PC-3 (cell line): ENCODE data around the gene TNIP1. TPM values are rescaled to one million over a fixed set of nuclear protein-coding genes. Genes with fewer than 3 reads are reported as not detected.

ENCODE experiments used
- ATAC-seq: fragments of 200-7000 bp; cut with Tn5 transposase; 2 replicates; pipeline ENCODE4 v1.9.1; 2020; ENCODE audit warnings: mild to moderate bottlenecking, moderate library complexity
- BruUV-seq: library from RNA; stranded (reverse); fragments of 400-500 nt; replicated peaks from 2 replicates; lab custom pipeline; 2021; lab: Mats Ljungman, UMichigan
- CTCF ChIA-PET: fragments of 300-600 bp; sonication (Branson Sonifier 250); formaldehyde crosslinking; loops from one replicate; lab custom pipeline; 2022; ENCODE audit warnings: antibody characterized with exemption; lab: Charles Lee
- POLR2A ChIA-PET: fragments of 300-600 bp; sonication (Branson Sonifier 250); formaldehyde crosslinking; loops from one replicate; lab custom pipeline; 2022; ENCODE audit warnings: antibody characterized with exemption; ENCODE audit not compliant: unreplicated experiment; lab: Charles Lee
- DNase-seq: peaks from one replicate; pipeline ENCODE4 v3.0.0-alpha.2; 2015
- H2AFZ ChIP-seq: fragments of 300-600 bp; sonication (generic); 2 replicates; pipeline ENCODE4 v1.6.0; 2016; ENCODE audit warnings: antibody characterized with exemption, low read length
- H3F3A ChIP-seq: fragments of 300-600 bp; sonication (generic); one replicate; pipeline ENCODE4 v1.6.0; 2017; ENCODE audit warnings: antibody characterized with exemption, low read length, control low read depth, mild to moderate bottlenecking; ENCODE audit not compliant: unreplicated experiment
- H3K27ac ChIP-seq: fragments of 300-600 bp; sonication (generic); 2 replicates; pipeline ENCODE4 v1.5.1; 2016; ENCODE audit warnings: mild to moderate bottlenecking, low read length
- H3K27me3 ChIP-seq: fragments of 300-600 bp; sonication (generic); 2 replicates; pipeline ENCODE4 v1.6.1; 2016; ENCODE audit warnings: low read length, mixed read lengths
- H3K36me3 ChIP-seq: fragments of 300-600 bp; sonication (generic); 2 replicates; pipeline ENCODE4 v1.6.1; 2016; ENCODE audit warnings: low read depth, mixed run types, low read length, mixed read lengths
- H3K4me1 ChIP-seq: fragments of 300-600 bp; sonication (generic); 2 replicates; pipeline ENCODE4 v1.5.1; 2016; ENCODE audit warnings: low read length; ENCODE audit not compliant: insufficient read depth
- H3K4me2 ChIP-seq: fragments of 300-600 bp; sonication (generic); 2 replicates; pipeline ENCODE4 v1.6.0; 2016; ENCODE audit warnings: low read length
- H3K4me3 ChIP-seq: fragments of 300-600 bp; sonication (generic); 2 replicates; pipeline ENCODE4 v1.5.1; 2016; ENCODE audit warnings: mild to moderate bottlenecking, low read length, mixed read lengths
- H3K79me2 ChIP-seq: fragments of 300-600 bp; sonication (generic); 2 replicates; pipeline ENCODE4 v1.6.1; 2017; ENCODE audit warnings: low read length, mixed read lengths
- H3K9ac ChIP-seq: fragments of 300-600 bp; sonication (generic); 2 replicates; pipeline ENCODE4 v1.6.0; 2016; ENCODE audit warnings: mild to moderate bottlenecking, low read length
- H3K9me2 ChIP-seq: fragments of 300-600 bp; sonication (generic); replicated peaks from 2 replicates; pipeline ENCODE4 v1.6.1; 2016; ENCODE audit warnings: mixed run types, low read length, mixed read lengths
- H3K9me3 ChIP-seq: fragments of 300-600 bp; sonication (generic); 2 replicates; pipeline ENCODE4 v1.6.1; 2016; ENCODE audit warnings: low read length, mixed read lengths
- H4K20me1 ChIP-seq: fragments of 300-600 bp; sonication (generic); 2 replicates; pipeline ENCODE4 v1.6.1; 2016; ENCODE audit warnings: low read length, mixed read lengths
- CTCF ChIP-seq: fragments of 300-600 bp; sonication (generic); conservative IDR thresholded peaks from 2 replicates; pipeline ENCODE4 v1.5.1; 2017; ENCODE audit warnings: antibody characterized with exemption, low read depth, mild to moderate bottlenecking, low read length
- EZH2 ChIP-seq: fragments of 300-600 bp; sonication (generic); IDR thresholded peaks from one replicate; pipeline ENCODE4 v1.6.1; 2017; ENCODE audit warnings: antibody characterized with exemption, mild to moderate bottlenecking, low read length; ENCODE audit not compliant: unreplicated experiment
- EZH2phosphoT487 ChIP-seq: fragments of 300-600 bp; sonication (generic); IDR thresholded peaks from 2 replicates; pipeline ENCODE4 v1.6.1; 2018; ENCODE audit warnings: mild to moderate bottlenecking, antibody characterized with exemption, low read length, borderline replicate concordance
- intact Hi-C: fragments of 100-400 bp; cut with micrococcal nuclease; formaldehyde crosslinking; loops from 2 replicates; pipeline ENCODE4 v1.9.0; 2023
- total RNA-seq: library from RNA; depleted of rRNA; stranded (reverse); fragments of >200 nt; gene quantifications from 2 replicates; pipeline ENCODE4 v1.2.3, GENCODE V29; 2014

Gene TNIP1
- total RNA-seq, 1 experiment from 2014 or later = 90.0 TPM

- Histone ChIP-seq H3K4me3 (no peak overlapping the region), H3K9me3 (no peaks in the 10 kb centered on the region), H3K9ac (no peak overlapping the region), H3F3A (no peaks in the 10 kb centered on the region), H3K4me1 (no peaks in the 10 kb centered on the region), H3K27ac (no peak overlapping the region), H3K4me2 (no peak overlapping the region), H4K20me1 (no peaks in the 10 kb centered on the region), H3K36me3 (no peaks in the 10 kb centered on the region), H3K27me3 (no peaks in the 10 kb centered on the region), H2AFZ (no peak overlapping the region), H3K79me2 (no peaks in the 10 kb centered on the region), H3K9me2 (no peaks in the 10 kb centered on the region)
- ChIA-PET CTCF (no interaction called here), POLR2A (no interaction called here)
- intact Hi-C loops = no loop called here
- no TSS peak for BruUV-seq
- ATAC-seq (no peak), DNase-seq (no peak)
- TF ChIP-seq EZH2phosphoT487 = no peak
- TF ChIP-seq EZH2 = no peak
- no peak for TF ChIP-seq CTCF
Measured at GRCh38 chr5:151101746-151102145, 20.9 kb upstream of the TNIP1 start.

- Histone ChIP-seq H3K9ac (no peak overlapping the region), H3K4me3 (no peak overlapping the region), H3K79me2 (no peaks in the 10 kb centered on the region), H4K20me1 (no peaks in the 10 kb centered on the region), H3K4me2 (no peak overlapping the region), H3K27me3 (no peaks in the 10 kb centered on the region), H3K9me3 (no peaks in the 10 kb centered on the region), H3K27ac (no peak overlapping the region), H3K9me2 (no peaks in the 10 kb centered on the region), H3F3A (no peaks in the 10 kb centered on the region), H3K4me1 (no peaks in the 10 kb centered on the region), H3K36me3 (no peaks in the 10 kb centered on the region), H2AFZ (no peak overlapping the region)
- TF ChIP-seq EZH2phosphoT487 (no peak), EZH2 (no peak), CTCF (no peak)
- DNase-seq = no peak
- intact Hi-C loops = no loop called here
- no peak for ATAC-seq
- ChIA-PET POLR2A (no interaction called here), CTCF (no interaction called here)
- no TSS peak for BruUV-seq
Measured at GRCh38 chr5:151101151-151101550, 20.3 kb upstream of the TNIP1 start.

- no TSS peak for BruUV-seq
- H3K4me3 ChIP-seq = no peak overlapping the region
- intact Hi-C loops = no loop called here
- no peak overlapping the region for H3K9ac ChIP-seq
- CTCF ChIA-PET = no interaction called here
- DNase-seq = no peak
- H2AFZ ChIP-seq = no peak overlapping the region
- no peaks in the 10 kb centered on the region for H3K9me3 ChIP-seq
- POLR2A ChIA-PET = no interaction called here
- H4K20me1 ChIP-seq = no peaks in the 10 kb centered on the region
- TF ChIP-seq EZH2phosphoT487 (no peak), EZH2 (no peak), CTCF (no peak)
- H3K27me3 ChIP-seq = no peaks in the 10 kb centered on the region
- no peaks in the 10 kb centered on the region for H3F3A ChIP-seq
- H3K27ac ChIP-seq = no peak overlapping the region
- H3K9me2 ChIP-seq = no peaks in the 10 kb centered on the region
- H3K4me1 ChIP-seq = peaks cover 3% of the 10 kb centered on the region
- H3K36me3 ChIP-seq = no peaks in the 10 kb centered on the region
- ATAC-seq = no peak
- H3K4me2 ChIP-seq = no peak overlapping the region
- H3K79me2 ChIP-seq = no peaks in the 10 kb centered on the region
Measured at GRCh38 chr5:151100681-151101080, 19.8 kb upstream of the TNIP1 start.
